HFFc6 (cell line): Measurements from ENCODE around the gene AUTS2. TPM values are rescaled to one million over a fixed set of nuclear protein-coding genes. Genes with fewer than 3 reads are reported as not detected.

ENCODE experiments used
- DNase-seq: peaks from one replicate; pipeline ENCODE4 v3.0.0-alpha.2; 2018
- H3K27ac Mint-ChIP-seq: 2 replicates; pipeline ENCODE4 v1.8.0; 2020; ENCODE audit warnings: mild to moderate bottlenecking, mixed read lengths
- H3K27me3 Mint-ChIP-seq: 2 replicates; pipeline ENCODE4 v1.8.0; 2021; ENCODE audit warnings: mild to moderate bottlenecking, moderate library complexity, mixed read lengths; ENCODE audit not compliant: insufficient read depth
- H3K36me3 Mint-ChIP-seq: 2 replicates; pipeline ENCODE4 v1.8.0; 2021; ENCODE audit warnings: low read depth, mixed read lengths
- H3K4me1 Mint-ChIP-seq: 2 replicates; pipeline ENCODE4 v1.8.0; 2020; ENCODE audit warnings: low read depth, mixed read lengths
- H3K4me3 Mint-ChIP-seq: 2 replicates; pipeline ENCODE4 v1.8.0; 2020; ENCODE audit warnings: mild to moderate bottlenecking, moderate library complexity, mixed read lengths
- H3K9me3 Mint-ChIP-seq: 2 replicates; pipeline ENCODE4 v1.8.0; 2020; ENCODE audit warnings: mild to moderate bottlenecking, mixed read lengths
- total RNA-seq, 6 experiments: library from RNA; stranded (reverse); fragmentation: NEBNext Ultra II Directional; extraction: Animal tissue kit (Norgen Biotek cat#: 25700); gene quantifications; 2 replicates in 1 of 6; 3 replicates in 5 of 6; pipeline ENCODE4 v1.2.3, GENCODE V29; 2021
- TF ChIP-seq, protein P1 (sequence below): fragments of 200-600 bp; sonication (generic); IDR thresholded peaks from 2 replicates; pipeline ENCODE4 v1.5.0; 2021; ENCODE audit warnings: antibody characterized with exemption, mild to moderate bottlenecking

Gene AUTS2
- total RNA-seq, 6 experiments from 2014 or later: 0.02 to 0.19 (median 0.16) TPM; not detected in 2

DNA sequence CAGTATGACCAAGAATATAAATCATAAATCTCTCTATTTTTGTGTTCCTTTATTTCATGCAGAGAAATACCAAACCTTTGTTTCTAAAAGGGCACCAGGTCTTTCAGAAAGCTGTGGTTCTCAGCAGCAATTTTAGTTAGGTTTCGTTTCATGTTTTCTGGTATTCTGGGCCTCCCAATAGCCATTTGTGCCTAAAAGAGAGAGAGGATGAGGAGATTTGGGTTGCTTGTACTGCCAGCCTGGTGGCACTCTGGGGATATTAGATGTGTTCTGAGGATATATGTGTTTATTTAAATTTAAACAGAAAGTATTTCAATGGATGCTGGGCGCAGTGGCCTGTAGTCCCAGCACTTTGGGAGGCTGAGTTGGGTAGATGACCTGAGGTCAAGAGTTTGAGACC lies 471.7 kb downstream of the AUTS2 start:
- H3K9me3 Mint-ChIP-seq: peaks cover 52% of the 10 kb centered on the region
- H3K4me3 Mint-ChIP-seq: no peak overlapping the region
- no peak for DNase-seq
- TF ChIP-seq, protein P1, sequence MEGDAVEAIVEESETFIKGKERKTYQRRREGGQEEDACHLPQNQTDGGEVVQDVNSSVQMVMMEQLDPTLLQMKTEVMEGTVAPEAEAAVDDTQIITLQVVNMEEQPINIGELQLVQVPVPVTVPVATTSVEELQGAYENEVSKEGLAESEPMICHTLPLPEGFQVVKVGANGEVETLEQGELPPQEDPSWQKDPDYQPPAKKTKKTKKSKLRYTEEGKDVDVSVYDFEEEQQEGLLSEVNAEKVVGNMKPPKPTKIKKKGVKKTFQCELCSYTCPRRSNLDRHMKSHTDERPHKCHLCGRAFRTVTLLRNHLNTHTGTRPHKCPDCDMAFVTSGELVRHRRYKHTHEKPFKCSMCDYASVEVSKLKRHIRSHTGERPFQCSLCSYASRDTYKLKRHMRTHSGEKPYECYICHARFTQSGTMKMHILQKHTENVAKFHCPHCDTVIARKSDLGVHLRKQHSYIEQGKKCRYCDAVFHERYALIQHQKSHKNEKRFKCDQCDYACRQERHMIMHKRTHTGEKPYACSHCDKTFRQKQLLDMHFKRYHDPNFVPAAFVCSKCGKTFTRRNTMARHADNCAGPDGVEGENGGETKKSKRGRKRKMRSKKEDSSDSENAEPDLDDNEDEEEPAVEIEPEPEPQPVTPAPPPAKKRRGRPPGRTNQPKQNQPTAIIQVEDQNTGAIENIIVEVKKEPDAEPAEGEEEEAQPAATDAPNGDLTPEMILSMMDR: no peak
- no peaks in the 10 kb centered on the region; the same call in 1 of the 2 replicates for H3K36me3 Mint-ChIP-seq
- H3K27ac Mint-ChIP-seq: no peak overlapping the region
- H3K27me3 Mint-ChIP-seq: no peaks in the 10 kb centered on the region
- no peaks in the 10 kb centered on the region for H3K4me1 Mint-ChIP-seq

DNA sequence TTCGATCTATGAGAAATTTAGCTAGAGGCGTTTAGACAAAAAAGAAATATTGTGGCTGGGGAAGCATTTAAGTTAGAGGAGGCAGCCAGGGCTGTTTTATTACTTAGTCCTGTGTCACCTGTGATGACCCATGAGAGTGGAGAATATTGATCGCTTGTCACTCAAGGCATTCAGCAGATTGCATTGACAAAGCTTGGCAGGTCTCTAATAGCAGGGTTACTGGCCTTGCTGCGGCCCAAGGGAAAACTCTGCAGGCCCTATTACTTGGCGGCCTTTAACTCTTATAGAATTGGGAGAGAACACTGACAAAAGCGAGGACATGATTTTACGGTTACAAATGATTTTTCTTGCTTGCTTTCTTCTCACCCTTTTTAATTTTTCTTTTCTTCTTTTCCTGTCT lies 473.5 kb downstream of the AUTS2 start:
- H3K27ac Mint-ChIP-seq: no peak overlapping the region
- peaks cover 54% of the 10 kb centered on the region for H3K9me3 Mint-ChIP-seq
- H3K27me3 Mint-ChIP-seq: no peaks in the 10 kb centered on the region
- TF ChIP-seq, protein P1: no peak
- DNase-seq: no peak
- H3K4me1 Mint-ChIP-seq: no peaks in the 10 kb centered on the region
- H3K4me3 Mint-ChIP-seq: no peak overlapping the region
- H3K36me3 Mint-ChIP-seq: no peaks in the 10 kb centered on the region; the same call in 1 of the 2 replicates

DNA sequence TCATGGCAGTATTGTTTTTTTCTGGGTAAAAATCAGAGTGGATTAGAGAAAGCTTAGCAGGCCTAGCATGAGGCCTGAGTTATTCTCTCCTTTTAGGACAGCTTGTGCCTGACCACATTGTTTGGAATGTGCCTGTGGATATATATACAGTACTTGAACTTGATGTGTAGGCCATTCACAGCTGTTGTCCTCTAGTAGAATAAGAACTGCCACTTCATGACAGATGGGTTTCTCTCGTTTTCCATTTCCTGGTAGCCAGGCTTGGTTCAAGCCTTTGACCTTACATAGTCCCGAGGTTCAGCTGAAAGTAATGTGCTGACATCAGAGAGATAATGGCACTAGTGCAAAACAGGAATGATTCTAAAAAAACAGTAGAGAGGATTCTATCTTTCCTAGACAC lies 473.9 kb downstream of the AUTS2 start:
- H3K27ac Mint-ChIP-seq: no peak overlapping the region
- H3K27me3 Mint-ChIP-seq: no peaks in the 10 kb centered on the region
- H3K9me3 Mint-ChIP-seq: peaks cover 57% of the 10 kb centered on the region
- no peaks in the 10 kb centered on the region; the same call in 1 of the 2 replicates for H3K36me3 Mint-ChIP-seq
- no peaks in the 10 kb centered on the region for H3K4me1 Mint-ChIP-seq
- DNase-seq: no peak
- TF ChIP-seq, protein P1: no peak
- no peak overlapping the region for H3K4me3 Mint-ChIP-seq

DNA sequence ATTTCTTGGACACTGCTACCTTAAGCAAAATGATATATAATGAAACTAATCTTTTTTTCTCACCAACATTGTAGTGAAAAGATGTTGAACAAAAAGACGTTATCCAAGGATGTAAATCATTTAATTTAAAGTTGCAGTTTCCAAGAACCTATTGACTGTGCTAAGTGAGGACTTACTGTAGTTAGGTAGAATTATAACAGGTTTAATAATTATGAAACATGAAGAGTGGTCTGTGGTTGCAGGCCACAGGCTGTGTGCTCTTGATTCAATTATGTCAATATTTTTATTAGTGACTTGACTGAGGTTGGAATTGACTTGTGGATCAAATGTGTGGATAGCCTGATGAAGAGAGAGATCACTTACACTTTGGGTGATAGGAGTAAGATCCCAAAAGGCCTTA lies 478.1 kb downstream of the AUTS2 start:
- TF ChIP-seq, protein P1: no peak
- Mint-ChIP-seq H3K36me3 (no peaks in the 10 kb centered on the region; the same call in 1 of the 2 replicates), H3K27me3 (no peaks in the 10 kb centered on the region), H3K4me1 (no peaks in the 10 kb centered on the region), H3K4me3 (no peak overlapping the region), H3K9me3 (peaks cover 50% of the 10 kb centered on the region), H3K27ac (no peak overlapping the region)
- no peak for DNase-seq

DNA sequence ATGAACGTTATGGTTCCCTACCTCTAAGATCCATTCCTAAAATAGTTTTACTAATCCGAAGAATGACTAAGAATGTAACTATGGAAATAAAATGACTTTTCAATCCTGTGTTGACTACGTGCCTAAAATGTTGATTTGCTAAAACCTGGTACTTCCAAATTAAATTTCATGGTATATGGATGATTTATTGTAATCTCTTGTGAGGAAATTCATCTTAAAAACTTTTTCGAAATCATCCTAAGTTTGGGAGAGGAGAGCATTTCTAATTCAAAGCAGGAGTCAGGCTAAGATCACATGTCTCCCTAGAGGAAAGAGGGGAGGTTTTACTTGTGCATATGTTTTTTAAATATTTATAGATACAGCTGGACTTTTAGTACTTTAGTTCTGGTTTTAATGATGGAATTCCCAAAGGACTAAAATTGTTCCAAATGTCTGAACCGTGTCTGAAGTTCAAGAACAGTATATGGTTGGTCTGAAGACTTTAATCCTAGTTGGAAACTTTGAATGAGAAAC lies 483.9 kb downstream of the AUTS2 start:
- no peaks in the 10 kb centered on the region for H3K36me3 Mint-ChIP-seq
- peaks cover 51% of the 10 kb centered on the region for H3K9me3 Mint-ChIP-seq
- H3K4me3 Mint-ChIP-seq: no peak overlapping the region
- DNase-seq: no peak
- no peak overlapping the region for H3K27ac Mint-ChIP-seq
- H3K4me1 Mint-ChIP-seq: no peaks in the 10 kb centered on the region
- TF ChIP-seq, protein P1: no peak
- no peaks in the 10 kb centered on the region for H3K27me3 Mint-ChIP-seq

DNA sequence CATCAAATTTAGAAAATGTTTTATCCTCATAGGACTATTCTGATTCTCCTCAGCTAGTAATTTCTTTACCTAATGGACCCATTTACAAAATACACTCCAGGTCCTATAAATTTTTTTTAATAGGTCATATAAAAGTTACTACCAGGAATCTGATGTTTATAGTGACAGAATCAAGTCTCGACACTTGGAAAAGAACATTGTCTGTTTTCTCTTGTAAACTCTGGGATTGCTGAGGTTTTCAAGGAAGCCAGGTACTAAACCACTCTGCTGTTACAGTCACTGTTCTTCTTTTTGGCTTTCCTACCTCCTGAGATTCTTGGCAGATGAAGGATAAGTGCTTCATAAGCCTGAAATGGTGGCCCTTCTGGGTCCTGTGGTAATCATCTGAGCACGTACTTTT lies 493.1 kb downstream of the AUTS2 start:
- H3K9me3 Mint-ChIP-seq: peaks cover 28% of the 10 kb centered on the region
- TF ChIP-seq, protein P1: no peak

More for the DNA sequence above, 493.1 kb downstream of the AUTS2 start:
- no peak for DNase-seq
- Mint-ChIP-seq H3K4me1 (no peaks in the 10 kb centered on the region), H3K27ac (no peak overlapping the region), H3K27me3 (no peaks in the 10 kb centered on the region), H3K4me3 (no peak overlapping the region), H3K36me3 (no peaks in the 10 kb centered on the region)
